Stimulated activated CD8-positive, alpha-beta memory T cell treated with anti-CD3 and anti-CD28 coated beads, Interleukin-15, amount 100 ng/mL, for 1 hour (primary cell): ENCODE measurements around the gene ZSWIM1.
"Not testable (repeated sequence)": the region's sequence is repeated elsewhere in the genome, so short reads cannot be mapped to it uniquely, and the experiment has no call there.

Experiments
- DNase-seq: peaks from one replicate; pipeline ENCODE4 v3.0.0-alpha.2; 2020; ENCODE audit warnings: low read depth

ZSWIM1 gene

DNA sequence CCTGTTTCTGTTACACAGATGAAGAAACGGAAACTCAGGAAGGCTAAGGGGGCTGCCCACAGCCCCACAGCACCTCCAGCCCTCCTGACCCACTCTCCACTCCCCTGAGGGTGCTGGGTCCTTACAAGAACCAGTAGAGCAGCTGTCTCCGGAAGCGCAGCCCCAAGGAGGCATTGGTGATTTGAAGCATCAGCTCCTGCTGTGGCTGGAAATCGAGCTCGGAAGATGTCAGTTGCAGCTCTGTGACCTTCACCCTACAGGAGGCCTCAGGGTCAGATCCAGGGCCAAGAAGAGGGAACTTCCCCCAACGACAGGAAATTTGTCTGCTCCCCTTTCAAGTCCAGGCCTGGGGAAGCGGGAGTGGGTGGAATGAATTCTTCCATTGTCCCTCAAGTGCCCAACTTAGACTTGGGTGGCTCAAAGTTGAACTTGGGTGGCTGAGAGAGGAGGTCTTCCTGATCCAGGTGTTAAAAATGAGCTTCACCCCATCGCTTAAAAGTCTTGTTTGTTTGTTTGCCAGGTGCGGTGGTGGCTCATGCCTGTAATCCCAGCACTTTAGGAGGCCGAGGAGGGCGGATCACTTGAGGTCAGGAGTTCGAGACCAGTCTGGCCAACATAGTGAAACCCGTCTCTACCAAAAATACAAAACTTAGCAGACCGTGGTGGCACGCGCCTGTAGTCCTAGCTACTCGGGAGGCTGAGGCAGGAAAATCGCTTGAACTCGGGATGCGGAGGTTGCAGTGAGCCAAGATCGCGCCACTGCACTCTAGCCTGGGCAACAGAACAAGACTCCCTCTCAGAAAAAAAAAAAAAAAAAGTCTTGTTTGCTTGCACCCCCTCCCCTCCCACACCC is 29.0 kb downstream of the ZSWIM1 start:
- no peak for DNase-seq

DNA sequence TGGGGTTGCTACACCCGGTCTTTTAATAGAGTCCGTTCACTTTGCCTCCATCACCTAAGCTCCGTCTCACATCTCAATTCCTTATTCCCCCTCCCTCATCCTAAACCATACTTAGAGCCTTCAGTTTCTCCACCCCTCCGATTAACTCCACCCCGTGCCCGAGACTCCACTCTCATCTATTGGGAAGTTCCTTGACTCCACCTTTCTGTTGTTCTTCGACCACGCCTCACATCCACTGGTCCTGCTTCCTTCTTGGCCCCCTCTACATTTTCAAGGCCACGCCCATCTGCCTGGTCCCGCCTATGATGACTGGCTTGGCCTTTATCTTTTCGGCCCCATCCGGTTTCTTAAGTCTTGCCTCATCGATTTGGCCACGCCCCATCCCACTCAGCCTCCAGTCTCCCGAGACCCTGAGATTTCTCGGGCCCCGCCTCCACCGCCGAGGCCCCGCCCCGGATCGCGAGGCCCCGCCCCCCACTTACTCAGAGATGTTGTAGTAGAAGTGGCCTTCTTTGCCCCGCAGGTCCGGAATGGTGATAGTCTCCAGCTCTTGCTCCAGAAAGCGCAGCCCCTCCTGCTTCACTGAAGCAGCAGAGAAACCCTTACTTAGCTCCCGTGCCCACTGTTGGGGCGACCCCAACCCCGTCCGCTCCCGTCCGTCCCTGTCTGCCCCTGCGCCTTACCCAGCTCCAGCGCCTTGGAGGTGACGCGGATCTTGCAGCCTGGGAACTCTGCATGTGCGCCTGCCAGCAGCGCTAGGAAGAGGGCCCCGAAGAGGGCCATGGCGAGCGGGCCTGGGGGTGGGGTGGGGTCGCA is 29.9 kb downstream of the ZSWIM1 start:
- peak; percentile 78 for DNase-seq

DNA sequence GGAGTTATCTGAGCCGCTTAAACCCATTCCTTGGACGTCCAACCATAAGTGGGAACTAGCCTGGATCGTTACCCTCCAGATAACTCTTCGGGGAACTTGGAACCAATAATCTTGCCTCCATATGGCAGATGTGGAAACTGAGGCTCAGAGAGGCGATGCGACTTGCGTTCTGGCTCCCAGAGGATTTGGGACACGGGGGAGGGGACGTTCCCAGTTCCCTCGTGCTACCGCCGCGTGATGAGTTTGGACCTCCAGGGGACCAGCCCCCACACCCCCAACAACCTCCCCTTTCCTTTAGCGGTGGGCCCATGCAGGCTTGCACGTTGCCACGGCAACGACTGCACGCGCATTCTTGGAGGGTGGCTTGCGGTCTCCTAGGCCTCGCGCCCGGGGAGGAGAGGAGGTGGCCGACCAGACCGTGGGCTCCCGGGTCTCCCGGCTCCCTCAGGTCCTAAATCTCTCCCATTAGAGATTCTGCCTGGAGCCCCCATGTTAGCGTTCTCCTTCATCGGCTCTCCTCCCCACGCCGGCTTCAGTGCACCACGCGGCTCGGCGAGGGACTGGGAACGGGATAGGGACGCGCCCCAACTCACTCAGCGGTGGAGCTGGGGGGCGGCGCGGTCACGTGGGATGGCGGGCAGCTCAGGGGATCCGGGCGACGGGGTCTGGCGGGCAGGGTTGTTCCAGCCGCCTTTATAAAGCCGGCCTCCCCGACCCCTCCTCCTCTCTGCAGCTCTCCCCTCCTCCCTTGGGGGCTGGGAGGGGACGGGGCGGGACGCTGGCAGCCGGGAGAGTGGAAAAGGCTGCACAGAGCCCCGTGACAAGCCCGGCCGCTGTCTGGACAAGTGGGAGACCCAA is 30.7 kb downstream of the ZSWIM1 start, which contains the start of gene PLTP:
Gene PLTP, minus strand, starts transcription at position 670 of the 858 bp plus-strand sequence. CDS start 703 bp downstream, outside the sequence.
- no peak for DNase-seq

DNA sequence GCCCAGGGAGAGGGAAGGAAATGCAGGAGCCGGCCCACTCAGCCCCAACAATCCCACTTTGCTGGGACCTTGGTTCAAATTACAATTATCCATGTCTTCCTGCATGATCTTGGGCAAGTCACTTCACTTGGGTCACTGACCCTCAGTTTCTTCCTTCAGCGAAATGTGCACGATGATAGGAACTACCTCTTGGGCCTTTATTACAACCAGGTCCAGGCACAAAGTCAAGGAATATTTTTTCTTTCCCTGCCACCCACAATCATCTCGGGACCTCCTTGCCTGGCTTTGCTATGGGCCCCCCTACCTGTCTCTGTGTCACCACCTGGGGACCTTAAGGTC is 31.3 kb downstream of the ZSWIM1 start:
- DNase-seq, result no peak

DNA sequence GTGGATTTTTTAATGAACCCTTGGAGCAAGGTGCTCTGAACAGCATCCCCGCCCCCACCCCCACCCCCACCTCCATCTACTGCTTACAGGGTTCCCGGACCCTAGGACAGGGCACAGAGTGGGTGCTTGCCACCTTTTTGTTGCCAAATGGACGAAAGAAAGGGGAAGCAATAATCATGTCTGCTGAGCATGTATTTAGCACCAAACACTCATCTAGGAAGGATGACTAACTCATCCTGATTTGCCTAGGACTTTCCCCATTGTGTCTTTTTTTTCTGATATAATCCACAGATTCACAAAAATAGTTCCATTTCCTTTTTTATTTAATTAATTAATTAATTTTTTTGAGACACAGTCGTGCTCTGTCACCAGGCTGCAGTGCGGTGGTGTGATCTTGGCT is 32.1 kb downstream of the ZSWIM1 start:
- no peak for DNase-seq

DNA sequence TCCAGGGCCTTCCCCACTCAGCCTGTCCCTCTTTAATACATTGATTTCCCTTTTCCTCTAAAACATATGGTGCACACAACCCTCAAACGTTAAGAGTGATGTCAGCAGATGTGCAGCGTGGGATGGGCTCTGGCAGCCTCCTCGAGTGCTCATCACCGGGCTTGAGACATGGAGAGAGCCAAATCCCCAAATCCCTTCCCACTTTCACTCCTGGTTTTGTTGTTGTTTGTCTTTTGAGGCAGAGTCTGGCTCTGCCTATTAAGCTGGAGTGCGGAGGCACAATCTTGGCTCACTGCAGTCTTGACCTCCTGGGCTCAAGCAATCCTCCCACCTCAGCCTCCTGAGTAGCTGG is 36.7 kb downstream of the ZSWIM1 start:
- no peak for DNase-seq

DNA sequence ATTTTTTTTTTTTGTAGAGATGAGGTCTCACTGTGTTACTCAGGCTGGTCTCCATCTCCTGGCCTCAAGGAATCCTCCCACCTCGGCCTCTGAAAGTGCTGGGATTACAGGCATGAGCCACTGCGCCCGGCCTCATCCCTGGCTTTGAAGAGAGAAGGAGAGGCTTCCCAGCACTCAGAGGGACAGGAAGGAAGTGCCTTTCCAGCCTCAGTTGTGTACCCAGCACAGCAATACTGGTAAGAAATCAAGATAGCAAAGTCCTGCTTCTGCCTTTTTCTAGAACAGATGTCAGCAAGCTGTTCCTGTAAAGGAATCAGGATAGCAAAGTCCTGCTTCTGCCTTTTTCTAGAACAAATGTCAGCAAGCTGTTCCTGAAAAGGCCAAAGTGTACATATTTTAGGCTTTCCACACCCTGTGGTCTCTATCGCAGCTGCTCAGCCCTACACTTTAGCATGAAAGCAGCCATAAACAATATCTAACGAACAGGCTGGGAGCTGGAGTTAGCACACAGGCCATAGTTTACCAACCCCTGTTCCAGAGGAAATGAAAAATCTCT is 37.2 kb downstream of the ZSWIM1 start:
- no peak for DNase-seq

DNA sequence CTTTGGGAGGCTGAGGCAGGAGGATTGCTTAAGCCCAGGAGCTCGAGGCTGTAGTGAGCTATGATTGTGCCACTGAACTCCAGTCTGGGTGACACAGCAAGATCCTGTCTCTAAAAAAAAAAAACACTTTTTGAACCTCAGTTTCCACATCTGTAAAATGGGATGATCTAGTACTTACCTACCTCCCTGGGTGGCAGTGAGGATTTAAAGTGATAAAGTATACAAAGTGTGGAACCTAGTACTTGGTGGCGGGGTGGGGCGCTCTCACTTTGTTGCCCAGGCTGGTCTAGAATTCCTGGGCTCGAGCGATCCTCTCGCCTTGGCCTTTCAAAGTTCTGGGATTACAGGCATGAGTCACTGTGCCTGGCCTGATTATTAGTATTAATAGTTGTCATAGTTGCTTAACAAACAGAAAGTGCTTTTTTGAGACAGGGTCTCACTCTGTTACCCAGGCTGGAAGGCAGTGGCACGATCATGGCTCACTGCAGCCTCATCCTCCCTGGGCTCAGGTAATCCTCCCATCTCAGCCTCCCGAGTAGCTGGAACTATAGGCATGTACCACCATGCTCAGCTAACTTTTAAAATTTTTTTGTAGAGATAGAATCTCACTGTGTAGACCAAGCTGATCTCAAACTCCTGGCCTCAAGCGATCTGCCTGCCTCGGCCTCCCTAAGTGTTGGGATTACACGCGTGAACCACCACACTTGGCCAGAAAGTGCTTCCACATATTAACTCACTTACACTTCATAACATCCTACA is 37.9 kb downstream of the ZSWIM1 start:
- DNase-seq, result no peak

DNA sequence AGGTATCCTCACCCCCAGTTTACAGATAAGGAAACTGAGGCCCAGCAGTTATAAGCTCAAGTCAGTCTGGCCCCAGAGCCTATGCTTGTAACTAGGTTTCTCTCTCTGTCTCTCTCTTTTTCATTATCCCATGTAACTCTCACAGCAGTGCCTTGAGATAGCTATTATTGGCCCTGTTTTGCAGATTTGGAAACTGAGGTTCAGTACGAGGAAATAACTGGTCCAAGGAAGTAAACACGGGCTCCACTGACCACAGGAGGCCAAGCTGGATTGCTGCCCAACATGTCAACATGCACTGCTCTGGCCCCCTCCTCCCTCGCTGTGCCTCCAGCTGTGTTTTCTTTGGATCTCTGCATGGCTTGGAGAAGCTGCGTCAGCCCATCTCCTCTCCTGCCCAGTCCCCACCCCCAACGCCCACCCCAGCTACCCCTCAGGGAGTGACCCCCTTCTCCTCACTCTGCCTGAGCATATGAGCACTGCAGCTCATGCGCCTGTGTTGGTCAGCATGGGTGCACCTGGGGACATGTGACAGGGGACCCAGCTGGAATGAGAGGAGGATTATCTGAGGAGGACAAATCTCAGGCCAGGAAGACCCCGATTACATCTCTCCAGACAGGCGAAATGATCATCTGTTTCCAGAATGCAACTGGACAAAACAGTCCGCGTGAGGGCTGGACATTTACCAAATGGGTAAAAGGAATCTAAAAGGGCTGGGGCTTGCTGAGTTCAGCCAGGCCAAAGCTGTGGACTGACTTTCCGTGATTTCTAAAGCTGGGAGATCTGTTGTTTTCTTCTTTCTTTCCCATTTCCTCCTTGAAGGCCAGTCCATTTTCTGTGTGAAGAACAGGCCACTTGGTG is 38.7 kb downstream of the ZSWIM1 start:
- no peak for DNase-seq

DNA sequence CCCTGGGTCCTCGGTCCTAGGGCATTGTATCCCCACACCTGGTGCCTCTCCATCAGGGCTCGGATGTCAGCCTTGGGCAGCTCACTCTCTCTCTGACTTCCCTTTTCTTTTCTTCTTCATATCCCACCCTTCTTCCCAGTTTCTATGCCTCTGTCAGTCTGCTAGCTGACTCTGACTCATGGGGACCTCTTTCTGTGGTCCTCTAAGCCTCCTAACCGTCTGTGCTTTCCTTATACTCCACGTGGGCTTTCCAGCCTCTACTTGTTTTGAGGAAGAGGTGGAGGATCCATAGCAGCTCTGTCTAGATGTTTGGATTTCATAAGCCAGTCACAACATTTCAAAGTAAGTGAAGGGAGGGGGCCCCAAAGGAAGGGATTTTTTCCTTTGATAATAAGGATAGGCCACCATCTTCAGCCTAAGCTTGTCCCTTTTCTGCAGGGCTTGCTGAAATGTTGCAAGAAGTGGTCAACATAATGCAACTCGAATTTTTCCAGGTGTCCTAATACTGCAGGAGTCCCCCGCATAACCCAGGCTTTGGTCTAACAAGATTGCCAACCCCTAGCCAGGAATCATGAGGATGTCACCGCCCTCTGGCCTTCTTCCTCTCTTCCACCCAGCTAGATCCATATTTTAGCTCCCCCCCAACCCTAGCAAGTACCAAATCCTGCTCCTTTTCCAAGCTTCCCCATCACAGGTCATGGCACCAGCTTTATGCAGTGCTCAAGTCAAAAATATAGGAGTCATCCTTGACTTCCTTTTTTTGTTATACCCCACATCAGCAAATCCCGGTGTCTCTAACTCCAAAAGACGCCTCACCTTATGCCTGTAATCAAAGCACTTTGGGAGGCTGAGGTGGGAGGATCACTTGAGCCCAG is 39.7 kb downstream of the ZSWIM1 start:
- no peak for DNase-seq

DNA sequence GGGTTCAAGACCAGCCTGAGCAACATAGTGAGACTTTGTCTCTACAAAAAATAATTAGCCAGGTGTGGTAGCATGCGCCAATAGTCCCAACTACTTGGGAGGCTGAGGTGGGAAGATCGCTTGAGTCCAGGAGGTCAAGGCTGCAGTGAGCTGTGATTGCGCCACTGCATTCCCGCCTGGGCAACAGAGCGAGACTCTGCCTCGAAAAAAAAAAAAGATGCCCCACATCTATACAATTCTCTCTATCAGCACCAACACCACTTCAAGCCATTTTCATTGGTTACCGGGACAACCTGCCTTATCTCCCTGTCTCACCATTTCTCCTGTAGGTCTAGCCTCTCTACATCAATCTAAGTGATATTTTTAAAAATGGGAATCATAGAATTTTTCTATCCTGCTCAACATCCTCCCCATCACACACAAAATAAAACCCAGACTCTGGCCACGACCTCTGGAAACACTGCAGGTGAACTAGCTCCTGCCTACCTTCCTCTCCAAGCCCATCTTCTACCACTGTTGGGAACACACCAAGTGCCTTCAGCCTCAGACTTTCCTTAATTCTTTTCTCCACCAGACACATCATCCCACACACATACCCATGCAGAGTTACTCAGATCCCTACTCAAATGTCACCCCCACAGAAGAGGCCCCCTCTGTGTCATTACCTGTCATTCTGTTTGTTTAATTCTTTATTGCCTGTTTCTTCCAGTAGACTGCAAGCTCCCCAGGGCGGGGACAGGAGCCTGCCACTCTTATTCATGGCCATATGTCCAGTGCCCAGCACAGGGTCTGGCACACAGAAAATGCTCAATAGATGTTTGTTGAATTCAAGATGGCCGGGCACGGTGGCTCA is 40.5 kb downstream of the ZSWIM1 start:
- no peak for DNase-seq

DNA sequence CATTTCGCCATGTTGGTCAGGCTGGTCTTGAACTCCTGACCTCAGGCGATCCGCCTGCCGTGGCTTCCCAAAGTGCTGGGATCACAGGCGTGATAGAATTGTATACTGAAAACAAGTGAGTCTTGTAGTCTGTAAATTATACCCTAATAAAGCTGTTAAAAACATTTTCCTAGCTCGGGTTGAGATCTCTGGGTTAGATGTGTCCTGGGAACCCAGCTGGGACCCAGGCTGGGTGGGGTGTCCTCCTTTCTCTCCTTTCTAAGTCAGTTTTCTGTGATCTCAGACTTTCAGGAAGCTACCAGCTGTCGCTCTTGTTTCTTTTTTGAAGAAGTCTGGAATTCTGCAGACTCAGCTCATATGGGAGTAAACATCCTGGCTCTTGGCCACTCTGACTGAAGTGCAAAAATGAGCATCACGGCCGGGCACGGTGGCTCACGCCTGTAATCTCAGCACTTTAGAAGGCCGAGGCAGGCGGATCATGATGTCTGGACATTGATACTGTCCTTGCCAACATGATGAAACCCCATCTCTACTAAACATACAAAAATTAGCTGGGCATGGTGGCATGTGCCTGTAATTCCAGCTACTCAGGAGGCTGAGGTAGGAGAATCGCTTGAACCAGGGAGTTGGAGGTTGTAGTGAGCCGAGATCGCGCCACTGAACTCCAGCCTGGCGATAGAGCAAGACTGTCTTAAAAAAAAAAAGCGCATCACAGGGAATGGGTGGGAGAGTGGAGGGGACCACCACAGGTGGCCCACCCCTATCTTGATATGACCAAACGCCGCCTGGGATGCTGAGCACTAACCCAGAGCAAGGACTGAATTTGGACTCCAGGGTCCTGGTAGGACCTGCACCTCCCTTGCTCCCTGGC is 43.6 kb downstream of the ZSWIM1 start:
- DNase-seq, result no peak

DNA sequence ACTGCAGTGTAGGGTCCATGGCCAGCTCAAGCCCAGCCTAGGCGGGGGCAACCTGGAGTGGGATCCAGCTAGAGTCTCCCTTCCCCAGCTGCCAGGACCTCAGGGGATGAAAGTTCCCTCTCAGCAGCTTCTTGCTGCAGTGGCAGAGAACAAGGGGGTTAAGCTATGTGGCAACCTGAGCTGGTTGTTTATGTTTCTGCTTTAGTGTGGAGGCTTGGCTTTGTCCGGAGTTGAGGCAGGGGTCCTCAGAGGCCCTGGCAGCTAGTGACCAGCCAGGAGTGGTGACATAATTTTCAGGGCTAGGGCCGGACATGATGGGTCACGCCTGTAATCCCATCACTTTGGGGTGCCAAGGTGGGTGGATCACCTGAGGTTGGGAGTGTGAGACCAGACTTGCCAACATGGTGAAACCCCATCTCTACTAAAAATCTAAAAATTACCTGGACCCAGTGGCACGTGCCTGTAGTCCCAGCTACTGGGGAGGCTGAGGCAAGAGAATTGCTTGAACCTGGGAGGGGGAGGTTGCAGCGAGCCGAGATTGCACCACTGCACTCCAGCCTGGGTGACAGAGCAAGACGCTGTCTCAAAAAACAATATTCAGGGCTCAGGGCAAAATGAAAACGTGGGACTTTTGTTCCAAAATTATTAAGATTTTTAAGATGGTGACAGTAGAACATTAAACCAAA is 44.9 kb downstream of the ZSWIM1 start:
- no peak for DNase-seq

DNA sequence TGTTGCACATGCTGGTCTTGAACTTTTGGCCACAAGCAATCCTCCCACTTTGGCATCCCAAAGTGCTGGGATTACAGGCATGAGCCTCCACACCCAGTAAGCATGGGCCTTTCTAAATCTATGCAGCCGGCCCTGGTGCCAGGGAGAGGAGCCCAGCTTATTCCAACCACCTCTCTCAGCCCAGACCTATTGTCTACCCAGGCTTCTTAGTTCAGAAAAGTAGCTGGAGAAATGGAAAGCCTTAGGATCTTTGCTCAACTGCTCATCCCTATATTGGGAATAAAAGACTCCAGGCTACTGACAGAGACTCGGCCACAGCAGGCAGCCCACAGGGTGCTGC is 45.7 kb downstream of the ZSWIM1 start:
- DNase-seq, result no peak

DNA sequence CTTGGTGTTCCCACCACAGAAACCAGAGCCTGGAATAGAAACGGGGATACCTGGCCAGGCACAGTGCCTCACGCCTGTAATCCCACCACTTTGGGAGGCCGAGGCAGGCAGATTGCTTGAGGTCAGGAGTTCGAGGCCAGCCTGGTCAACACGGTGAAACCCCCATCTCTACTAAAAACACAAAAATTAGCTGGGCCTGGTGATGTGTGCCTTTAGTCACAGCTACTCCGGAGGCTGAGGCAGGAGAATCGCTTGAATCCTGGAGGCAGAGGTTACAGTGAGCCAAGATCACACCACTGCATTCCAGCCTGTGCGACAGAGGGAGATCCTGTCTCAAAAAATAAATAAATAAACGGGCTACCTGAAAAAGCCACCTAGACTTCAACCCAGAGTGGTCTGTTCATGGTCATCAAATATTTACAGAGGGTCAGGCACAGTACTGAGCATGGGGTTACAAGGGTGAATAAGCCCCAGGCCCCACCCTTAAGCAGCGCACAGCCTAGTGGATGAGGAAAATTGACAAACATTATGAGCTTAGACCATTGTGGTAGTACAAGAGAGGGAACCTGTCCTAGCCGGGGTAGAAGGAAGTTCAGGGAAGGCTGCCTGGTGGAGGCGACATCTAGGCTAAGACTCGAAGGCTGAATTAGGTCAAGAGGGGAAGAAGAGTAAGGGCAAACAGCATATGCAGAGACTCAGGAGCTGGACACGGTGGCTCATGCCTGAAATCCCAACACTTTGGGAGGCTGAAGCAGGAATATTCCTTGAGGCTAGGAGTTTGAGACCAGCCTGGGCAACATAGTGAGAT is 46.2 kb downstream of the ZSWIM1 start:
- DNase-seq, result no peak

DNA sequence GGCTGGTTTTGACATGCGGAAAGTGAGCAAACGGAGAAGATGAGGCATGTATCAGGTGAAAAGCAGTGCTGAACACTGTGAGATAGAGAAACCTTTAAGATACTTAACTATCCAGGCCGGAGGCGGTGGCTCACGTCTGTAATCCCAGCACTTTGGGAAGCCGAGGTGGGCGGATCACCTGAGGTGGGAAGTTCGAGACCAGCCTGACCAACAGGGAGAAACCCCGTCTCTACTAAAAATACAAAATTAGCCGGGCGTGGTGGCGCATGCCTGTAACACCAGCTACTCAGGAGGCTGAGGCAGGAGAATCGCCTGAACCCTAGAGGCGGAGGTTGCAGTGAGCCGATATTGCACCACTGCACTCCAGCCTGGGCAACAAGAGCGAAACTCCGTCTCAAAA is 50.7 kb downstream of the ZSWIM1 start:
- not testable (repeated sequence) for DNase-seq
